K562 (cell line): ENCODE data around the gene KIAA0930. TPM values are rescaled to one million over a fixed set of nuclear protein-coding genes. Genes with fewer than 3 reads are reported as not detected.

Source experiments
- CBX5 ChIP-seq: IDR thresholded peaks from 2 replicates; pipeline ENCODE4 v1.6.1; 2014; ENCODE audit warnings: low read depth, borderline replicate concordance
- CCNT2 ChIP-seq: IDR thresholded peaks from 2 replicates; pipeline ENCODE4 v1.6.1; 2011; ENCODE audit warnings: borderline replicate concordance, low read depth, mild to moderate bottlenecking, moderate library complexity, mixed read lengths, low read length; ENCODE audit not compliant: insufficient read length; ENCODE audit errors: extremely low read depth
- KDM4B ChIP-seq, 2 experiments: fragments of 450-650 bp in 1 of 2; sonication (generic) in 1 of 2; IDR thresholded peaks; 2 replicates each; pipeline ENCODE4 v1.6.1; 2016 to 2017; ENCODE audit warnings: borderline replicate concordance in 2 of 2, antibody characterized with exemption in 1 of 2, low read depth in 1 of 2, mild to moderate bottlenecking in 1 of 2
- MCM3 ChIP-seq: fragments of 450-650 bp; IDR thresholded peaks from 2 replicates; pipeline ENCODE4 v1.6.1; 2016
- MTF1 ChIP-seq: fragments of 250-450 bp; sonication (Bioruptor Pico); IDR thresholded peaks from 2 replicates; pipeline ENCODE4 v1.9.0; 2021; ENCODE audit warnings: moderate library complexity, mild to moderate bottlenecking, inconsistent platforms, borderline replicate concordance
- POLR3G ChIP-seq: IDR thresholded peaks from 2 replicates; pipeline ENCODE4 v1.6.1; 2011; ENCODE audit not compliant: insufficient read length, insufficient replicate concordance; ENCODE audit errors: extremely low read depth
- RB1 ChIP-seq: fragments of 450-650 bp; IDR thresholded peaks from 2 replicates; pipeline ENCODE4 v1.6.1; 2017; ENCODE audit warnings: low read depth, mild to moderate bottlenecking
- SIN3B ChIP-seq: fragments of 450-650 bp; IDR thresholded peaks from 2 replicates; pipeline ENCODE4 v1.6.1; 2017; ENCODE audit warnings: low read depth, mild to moderate bottlenecking, moderate library complexity
- SMC3 ChIP-seq: conservative IDR thresholded peaks from 2 replicates; pipeline ENCODE4 v1.6.1; 2011; ENCODE audit warnings: low read depth, low read length, improper control_type of control experiment; ENCODE audit not compliant: insufficient read depth
- SOX6 ChIP-seq: fragments of 450-650 bp; IDR thresholded peaks from 2 replicates; pipeline ENCODE4 v1.6.1; 2014; ENCODE audit warnings: mild to moderate bottlenecking
- TSC22D4 ChIP-seq: fragments of 450-650 bp; IDR thresholded peaks from 2 replicates; pipeline ENCODE4 v1.6.1; 2016; ENCODE audit warnings: missing genetic modification characterization, missing biosample characterization, control low read depth
- ZNF778 ChIP-seq: fragments of 450-650 bp; formaldehyde crosslinking; IDR thresholded peaks from 2 replicates; pipeline ENCODE4 v1.4.0; 2020; ENCODE audit warnings: mild to moderate bottlenecking, moderate library complexity
- ZNF785 ChIP-seq: fragments of 250-450 bp; sonication (Bioruptor Pico); IDR thresholded peaks from 2 replicates; pipeline ENCODE4 v1.4.0; 2020; ENCODE audit warnings: mild to moderate bottlenecking
- polyA plus RNA-seq, 8 experiments: library from polyadenylated mRNA; depleted of rRNA in 4 of 8; stranded (reverse) in 5 of 8; unstranded in 3 of 8; fragments of >200 nt; fragmentation: Nextera tagmentation in 2 of 8; fragmentation: Illumina TruSeq in 1 of 8; extraction: Ambion mirVana in 2 of 8; extraction: Trizol in 1 of 8; gene quantifications; 2 replicates each; pipeline versions ENCODE4 v1.2.1 to v1.2.3, GENCODE V29; 2011 to 2014; ENCODE audit warnings: inconsistent platforms in 1 of 8, missing spikeins in 1 of 8
- total RNA-seq, 7 experiments: library from RNA; depleted of rRNA in 6 of 7; stranded (reverse); fragments of >200 nt in 6 of 7; fragmentation: Illumina TruSeq in 2 of 7; extraction: Trizol in 2 of 7; gene quantifications; 2 replicates each; pipeline versions ENCODE4 v1.2.1 to v1.2.3, GENCODE V29; 2011 to 2021; ENCODE audit warnings: low replicate concordance in 1 of 7
- TF ChIP-seq, protein P1 (sequence below): fragments of 250-450 bp; sonication (Bioruptor Pico); IDR thresholded peaks from 2 replicates; pipeline ENCODE4 v1.8.0; 2021; ENCODE audit warnings: moderate library complexity, mild to moderate bottlenecking, inconsistent platforms
- TF ChIP-seq, protein P2 (sequence below), 2 experiments: fragments of 450-650 bp in 1 of 2; sonication (generic) in 1 of 2; formaldehyde crosslinking in 1 of 2; IDR thresholded peaks in 1 of 2; conservative IDR thresholded peaks in 1 of 2; 2 replicates each; pipeline versions ENCODE4 v1.6.1 to v1.8.1; 2016 to 2023; ENCODE audit warnings: mild to moderate bottlenecking in 2 of 2, moderate library complexity in 2 of 2, inconsistent platforms in 1 of 2, missing genetic modification reagents in 1 of 2
- TF ChIP-seq, protein P3 (sequence below): fragments of 250-450 bp; sonication (Bioruptor Pico); IDR thresholded peaks from 2 replicates; pipeline ENCODE4 v1.4.0; 2020; ENCODE audit warnings: mild to moderate bottlenecking
- TF ChIP-seq, protein P4 (sequence below): fragments of 450-650 bp; IDR thresholded peaks from 2 replicates; pipeline ENCODE4 v1.6.1; 2016
- TF ChIP-seq, protein P5 (sequence below): sonication (generic); formaldehyde crosslinking; IDR thresholded peaks from 2 replicates; pipeline ENCODE4 v1.8.0; 2023; ENCODE audit warnings: mild to moderate bottlenecking, missing genetic modification reagents
- TF ChIP-seq, protein P6 (sequence below), 2 experiments: fragments of 450-650 bp in 1 of 2; sonication (generic) in 1 of 2; formaldehyde crosslinking; conservative IDR thresholded peaks; 2 replicates each; pipeline versions ENCODE4 v1.4.0 to v1.8.1; 2020 to 2022; ENCODE audit warnings: mild to moderate bottlenecking in 1 of 2, missing genetic modification reagents in 1 of 2

Gene KIAA0930
- total and polyA plus RNA-seq, 9 of the 15 experiments (the other 6 are each of a cell fraction or from before 2014, with no cell fraction given), result 0.24 to 12.1 (median 6.4) TPM

DNA sequence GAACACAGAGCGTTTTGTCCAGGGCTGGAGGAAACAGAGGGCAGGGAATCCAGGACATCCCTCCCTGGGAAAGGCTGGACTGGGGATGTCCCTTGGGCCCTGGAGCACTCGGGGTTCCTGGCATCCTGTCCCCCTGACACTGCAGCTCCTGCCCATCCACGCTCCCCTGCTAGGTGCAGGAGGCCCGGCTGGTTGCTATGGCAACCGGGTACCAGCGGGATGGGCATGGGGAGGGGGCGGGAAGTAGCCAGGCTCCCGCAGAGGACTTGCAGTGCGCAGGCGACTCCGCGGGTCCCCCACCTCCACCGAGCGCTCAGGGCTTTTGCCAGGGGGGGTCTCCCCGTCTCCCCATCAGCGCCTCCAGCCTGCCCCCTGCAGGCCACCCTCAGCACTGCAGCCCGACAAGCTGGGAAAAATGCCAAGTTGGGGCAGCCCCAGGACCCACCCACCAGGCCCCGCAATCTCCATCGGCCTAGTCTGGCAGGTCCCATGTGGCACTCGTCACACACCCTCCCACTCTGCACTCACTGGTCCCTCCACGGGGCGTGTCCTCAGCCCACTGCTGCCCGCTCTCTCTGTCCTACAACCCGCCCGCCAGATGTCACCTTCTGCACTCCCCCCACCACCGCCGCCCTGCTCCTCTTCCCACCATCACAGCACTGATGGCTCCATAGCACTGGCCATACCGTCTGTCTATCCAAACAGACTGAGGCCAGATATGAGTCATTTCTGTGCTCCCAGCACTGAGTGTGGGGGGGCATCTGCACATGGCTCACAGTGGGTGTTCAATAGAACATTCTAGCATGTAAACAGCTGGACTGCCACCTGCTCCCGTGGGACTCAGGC lies 31.5 kb downstream of the KIAA0930 start (continued):
- TF ChIP-seq, protein P1, sequence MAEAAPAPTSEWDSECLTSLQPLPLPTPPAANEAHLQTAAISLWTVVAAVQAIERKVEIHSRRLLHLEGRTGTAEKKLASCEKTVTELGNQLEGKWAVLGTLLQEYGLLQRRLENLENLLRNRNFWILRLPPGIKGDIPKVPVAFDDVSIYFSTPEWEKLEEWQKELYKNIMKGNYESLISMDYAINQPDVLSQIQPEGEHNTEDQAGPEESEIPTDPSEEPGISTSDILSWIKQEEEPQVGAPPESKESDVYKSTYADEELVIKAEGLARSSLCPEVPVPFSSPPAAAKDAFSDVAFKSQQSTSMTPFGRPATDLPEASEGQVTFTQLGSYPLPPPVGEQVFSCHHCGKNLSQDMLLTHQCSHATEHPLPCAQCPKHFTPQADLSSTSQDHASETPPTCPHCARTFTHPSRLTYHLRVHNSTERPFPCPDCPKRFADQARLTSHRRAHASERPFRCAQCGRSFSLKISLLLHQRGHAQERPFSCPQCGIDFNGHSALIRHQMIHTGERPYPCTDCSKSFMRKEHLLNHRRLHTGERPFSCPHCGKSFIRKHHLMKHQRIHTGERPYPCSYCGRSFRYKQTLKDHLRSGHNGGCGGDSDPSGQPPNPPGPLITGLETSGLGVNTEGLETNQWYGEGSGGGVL (CRISPR knock-in tag), result no peak
- no peak for TF ChIP-seq TSC22D4
- no peak for TF ChIP-seq SOX6
- TF ChIP-seq, protein P2, sequence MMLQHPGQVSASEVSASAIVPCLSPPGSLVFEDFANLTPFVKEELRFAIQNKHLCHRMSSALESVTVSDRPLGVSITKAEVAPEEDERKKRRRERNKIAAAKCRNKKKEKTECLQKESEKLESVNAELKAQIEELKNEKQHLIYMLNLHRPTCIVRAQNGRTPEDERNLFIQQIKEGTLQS (IDR thresholded peaks at IDR 0.05), result peak; percentile 17; the same call in 1 of the 2 replicates
- TF ChIP-seq, protein P2 (CRISPR knock-in tag; conservative IDR thresholded peaks at IDR 0.05), result no peak
- no peak for TF ChIP-seq CCNT2
- no peak for TF ChIP-seq KDM4B (IDR thresholded peaks at IDR 0.05; ENCODE audit: borderline replicate concordance in 2 of 2, low read depth in 1 of 2)
- no peak for TF ChIP-seq ZNF785 (CRISPR knock-in tag)
- TF ChIP-seq RB1, result peak; percentile 35; the same call in 1 of the 2 replicates
- TF ChIP-seq, protein P3, sequence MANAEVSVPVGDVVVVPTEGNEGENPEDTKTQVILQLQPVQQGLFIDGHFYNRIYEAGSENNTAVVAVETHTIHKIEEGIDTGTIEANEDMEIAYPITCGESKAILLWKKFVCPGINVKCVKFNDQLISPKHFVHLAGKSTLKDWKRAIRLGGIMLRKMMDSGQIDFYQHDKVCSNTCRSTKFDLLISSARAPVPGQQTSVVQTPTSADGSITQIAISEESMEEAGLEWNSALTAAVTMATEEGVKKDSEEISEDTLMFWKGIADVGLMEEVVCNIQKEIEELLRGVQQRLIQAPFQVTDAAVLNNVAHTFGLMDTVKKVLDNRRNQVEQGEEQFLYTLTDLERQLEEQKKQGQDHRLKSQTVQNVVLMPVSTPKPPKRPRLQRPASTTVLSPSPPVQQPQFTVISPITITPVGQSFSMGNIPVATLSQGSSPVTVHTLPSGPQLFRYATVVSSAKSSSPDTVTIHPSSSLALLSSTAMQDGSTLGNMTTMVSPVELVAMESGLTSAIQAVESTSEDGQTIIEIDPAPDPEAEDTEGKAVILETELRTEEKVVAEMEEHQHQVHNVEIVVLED, result no peak
- TF ChIP-seq, protein P4, sequence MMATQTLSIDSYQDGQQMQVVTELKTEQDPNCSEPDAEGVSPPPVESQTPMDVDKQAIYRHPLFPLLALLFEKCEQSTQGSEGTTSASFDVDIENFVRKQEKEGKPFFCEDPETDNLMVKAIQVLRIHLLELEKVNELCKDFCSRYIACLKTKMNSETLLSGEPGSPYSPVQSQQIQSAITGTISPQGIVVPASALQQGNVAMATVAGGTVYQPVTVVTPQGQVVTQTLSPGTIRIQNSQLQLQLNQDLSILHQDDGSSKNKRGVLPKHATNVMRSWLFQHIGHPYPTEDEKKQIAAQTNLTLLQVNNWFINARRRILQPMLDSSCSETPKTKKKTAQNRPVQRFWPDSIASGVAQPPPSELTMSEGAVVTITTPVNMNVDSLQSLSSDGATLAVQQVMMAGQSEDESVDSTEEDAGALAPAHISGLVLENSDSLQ, result peak; percentile 36; the same call in 1 of the 2 replicates
- TF ChIP-seq ZNF778 (CRISPR knock-in tag), result no peak
- TF ChIP-seq, protein P5, sequence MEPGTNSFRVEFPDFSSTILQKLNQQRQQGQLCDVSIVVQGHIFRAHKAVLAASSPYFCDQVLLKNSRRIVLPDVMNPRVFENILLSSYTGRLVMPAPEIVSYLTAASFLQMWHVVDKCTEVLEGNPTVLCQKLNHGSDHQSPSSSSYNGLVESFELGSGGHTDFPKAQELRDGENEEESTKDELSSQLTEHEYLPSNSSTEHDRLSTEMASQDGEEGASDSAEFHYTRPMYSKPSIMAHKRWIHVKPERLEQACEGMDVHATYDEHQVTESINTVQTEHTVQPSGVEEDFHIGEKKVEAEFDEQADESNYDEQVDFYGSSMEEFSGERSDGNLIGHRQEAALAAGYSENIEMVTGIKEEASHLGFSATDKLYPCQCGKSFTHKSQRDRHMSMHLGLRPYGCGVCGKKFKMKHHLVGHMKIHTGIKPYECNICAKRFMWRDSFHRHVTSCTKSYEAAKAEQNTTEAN, result no peak
- TF ChIP-seq MCM3, result no peak
- no peak for TF ChIP-seq MTF1
- no peak for TF ChIP-seq SIN3B
- TF ChIP-seq, protein P6, sequence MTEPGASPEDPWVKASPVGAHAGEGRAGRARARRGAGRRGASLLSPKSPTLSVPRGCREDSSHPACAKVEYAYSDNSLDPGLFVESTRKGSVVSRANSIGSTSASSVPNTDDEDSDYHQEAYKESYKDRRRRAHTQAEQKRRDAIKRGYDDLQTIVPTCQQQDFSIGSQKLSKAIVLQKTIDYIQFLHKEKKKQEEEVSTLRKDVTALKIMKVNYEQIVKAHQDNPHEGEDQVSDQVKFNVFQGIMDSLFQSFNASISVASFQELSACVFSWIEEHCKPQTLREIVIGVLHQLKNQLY (CRISPR knock-in tag; conservative IDR thresholded peaks at IDR 0.05), result no peak
- TF ChIP-seq POLR3G, result no peak
- TF ChIP-seq CBX5, result no peak
- TF ChIP-seq SMC3, result 0 out of 2 replicates have a peak, but pooled peaks have one; percentile 15
